ENCODE results near the gene GSK3B. TPM values are rescaled to one million over a fixed set of nuclear protein-coding genes. Genes with fewer than 3 reads are reported as not detected.

GSK3B gene
- total RNA-seq, 6 donors from 2014 or later, result 41.4 to 84.9 (median 48.0) TPM

GRCh38 chr3:119831022-119831421, 263.2 kb downstream of the GSK3B start:
- peaks cover 0 to 11% (median 3%) of the 10 kb centered on the region in 4 donors for H3K36me3 ChIP-seq
- TF ChIP-seq POLR2AphosphoS5 (IDR thresholded peaks at IDR 0.05), result no peak
- no peak for TF ChIP-seq POLR2A (IDR thresholded peaks at IDR 0.05)
- no peak for TF ChIP-seq EP300 (IDR thresholded peaks at IDR 0.05)
- TF ChIP-seq CTCF (IDR thresholded peaks at IDR 0.05), result no peak
- H3K4me3 ChIP-seq, result no peak overlapping the region
- ATAC-seq (ENCODE audit: low FRiP score in 2 of 2) (no peak), DNase-seq (no peak)
- 95 to 98% methylated on average over 3 of the region's 3 CpGs for whole genome bisulfite sequencing, 2 donors
- H3K9me3 ChIP-seq, result no peaks in the 10 kb centered on the region
- no peak overlapping the region for H3K27ac ChIP-seq
- H3K27me3 ChIP-seq, result no peaks in the 10 kb centered on the region
- H3K4me1 ChIP-seq, result peaks cover 0 to 3% (median 0%) of the 10 kb centered on the region in 4 donors

GRCh38 chr3:119829420-119829819, 264.8 kb downstream of the GSK3B start:
- DNase-seq, result no peak

GRCh38 chr3:119826711-119827608, 267.3 kb downstream of the GSK3B start:
- no peak for TF ChIP-seq POLR2AphosphoS5 (IDR thresholded peaks at IDR 0.05)
- TF ChIP-seq EP300 (IDR thresholded peaks at IDR 0.05), result no peak
- TF ChIP-seq CTCF (IDR thresholded peaks at IDR 0.05), result no peak
- no peak for TF ChIP-seq POLR2A (IDR thresholded peaks at IDR 0.05)
- Histone ChIP-seq H3K36me3 (peaks cover 0 to 25% (median 3%) of the 10 kb centered on the region in 4 donors), H3K27ac (no peak overlapping the region), H3K27me3 (no peaks in the 10 kb centered on the region), H3K9me3 (no peaks in the 10 kb centered on the region), H3K4me1 (no peaks in the 10 kb centered on the region), H3K4me3 (no peak overlapping the region)
- no peak for ATAC-seq (ENCODE audit: low FRiP score in 2 of 2)
- DNase-seq, result no peak
- 85 to 86% methylated on average over 7 of the region's 7 CpGs for WGBS, 2 donors

More at GRCh38 chr3:119829420-119829819, 264.8 kb downstream of the GSK3B start:
- no peaks in the 10 kb centered on the region for H3K9me3 ChIP-seq
- TF ChIP-seq CTCF (IDR thresholded peaks at IDR 0.05) (no peak), EP300 (IDR thresholded peaks at IDR 0.05) (no peak), POLR2A (IDR thresholded peaks at IDR 0.05) (no peak), POLR2AphosphoS5 (IDR thresholded peaks at IDR 0.05) (no peak)
- peaks cover 0 to 21% (median 3%) of the 10 kb centered on the region in 4 donors for H3K36me3 ChIP-seq
- no peaks in the 10 kb centered on the region for H3K27me3 ChIP-seq
- no peak overlapping the region for H3K27ac ChIP-seq
- no peak overlapping the region for H3K4me3 ChIP-seq
- ATAC-seq (ENCODE audit: low FRiP score in 2 of 2), result no peak
- 77 to 83% methylated on average over 2 of the region's 2 CpGs for WGBS, 2 donors
- no peaks in the 10 kb centered on the region for H3K4me1 ChIP-seq

- Histone ChIP-seq H3K27ac (no peak overlapping the region), H3K27me3 (no peaks in the 10 kb centered on the region), H3K4me1 (no peaks in the 10 kb centered on the region), H3K36me3 (peaks cover 0 to 25% (median 3%) of the 10 kb centered on the region in 4 donors), H3K9me3 (no peaks in the 10 kb centered on the region), H3K4me3 (no peak overlapping the region)
- no peak for TF ChIP-seq POLR2AphosphoS5 (IDR thresholded peaks at IDR 0.05)
- TF ChIP-seq POLR2A (IDR thresholded peaks at IDR 0.05), result no peak
- no peak for TF ChIP-seq CTCF (IDR thresholded peaks at IDR 0.05)
- no peak for ATAC-seq (ENCODE audit: low FRiP score in 2 of 2)
- WGBS, 2 donors, result 100% methylated on average over 1 of the region's 1 CpG
- no peak for DNase-seq
These were observed 268.4 kb downstream of the GSK3B start for GRCh38 chr3:119825820-119826219.

Measured in upper lobe of left lung (tissue), 6 donors.